ENCODE results near the gene GRM4. TPM values are rescaled to one million over a fixed set of nuclear protein-coding genes. Genes with fewer than 3 reads are reported as not detected.

The GRM4 gene
- total and polyA plus RNA-seq, 9 of the 15 experiments (the other 6 are each of a cell fraction or from before 2014, with no cell fraction given), result 0.18 TPM; not detected in 8

DNA sequence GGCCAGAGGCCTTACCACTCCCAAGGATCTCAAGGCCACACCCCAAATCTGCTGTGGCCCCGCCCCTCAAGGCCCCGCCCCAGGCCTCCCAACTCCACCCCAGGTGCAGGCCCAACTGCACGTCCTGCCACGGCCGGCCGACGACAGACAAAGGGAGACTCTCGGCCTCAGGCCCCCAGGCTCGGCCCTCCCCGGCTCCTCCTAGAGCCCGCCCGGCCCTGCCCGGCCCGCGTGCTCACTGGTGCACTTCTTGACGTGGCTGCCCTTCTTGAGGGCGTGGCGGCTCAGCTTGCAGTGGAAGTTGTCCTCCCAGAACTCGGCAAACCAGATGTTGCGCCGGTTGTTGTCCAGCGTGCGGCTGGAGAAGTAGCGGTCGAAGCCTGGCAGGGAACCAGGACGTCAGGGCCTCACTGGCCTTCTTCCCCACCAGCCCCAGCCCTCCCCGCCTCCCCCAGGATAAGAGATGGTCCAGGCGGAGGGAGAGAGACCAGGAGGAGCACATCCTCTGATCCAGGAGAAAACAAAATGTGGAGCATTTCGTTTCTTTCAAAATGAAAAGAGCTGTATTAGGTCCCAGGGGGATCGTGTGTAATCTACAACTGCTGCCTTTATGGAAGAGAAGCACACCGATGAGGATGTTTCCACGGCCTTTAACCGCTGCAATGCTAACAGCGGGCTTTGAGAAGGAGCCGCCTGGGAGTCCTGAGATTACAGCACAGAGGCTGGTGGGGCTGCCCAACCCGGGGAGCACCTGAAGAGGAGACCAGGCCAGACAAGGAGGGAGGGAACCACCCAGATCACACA, 89.4 kb downstream of the GRM4 start (continued):
- TF ChIP-seq, protein P1, sequence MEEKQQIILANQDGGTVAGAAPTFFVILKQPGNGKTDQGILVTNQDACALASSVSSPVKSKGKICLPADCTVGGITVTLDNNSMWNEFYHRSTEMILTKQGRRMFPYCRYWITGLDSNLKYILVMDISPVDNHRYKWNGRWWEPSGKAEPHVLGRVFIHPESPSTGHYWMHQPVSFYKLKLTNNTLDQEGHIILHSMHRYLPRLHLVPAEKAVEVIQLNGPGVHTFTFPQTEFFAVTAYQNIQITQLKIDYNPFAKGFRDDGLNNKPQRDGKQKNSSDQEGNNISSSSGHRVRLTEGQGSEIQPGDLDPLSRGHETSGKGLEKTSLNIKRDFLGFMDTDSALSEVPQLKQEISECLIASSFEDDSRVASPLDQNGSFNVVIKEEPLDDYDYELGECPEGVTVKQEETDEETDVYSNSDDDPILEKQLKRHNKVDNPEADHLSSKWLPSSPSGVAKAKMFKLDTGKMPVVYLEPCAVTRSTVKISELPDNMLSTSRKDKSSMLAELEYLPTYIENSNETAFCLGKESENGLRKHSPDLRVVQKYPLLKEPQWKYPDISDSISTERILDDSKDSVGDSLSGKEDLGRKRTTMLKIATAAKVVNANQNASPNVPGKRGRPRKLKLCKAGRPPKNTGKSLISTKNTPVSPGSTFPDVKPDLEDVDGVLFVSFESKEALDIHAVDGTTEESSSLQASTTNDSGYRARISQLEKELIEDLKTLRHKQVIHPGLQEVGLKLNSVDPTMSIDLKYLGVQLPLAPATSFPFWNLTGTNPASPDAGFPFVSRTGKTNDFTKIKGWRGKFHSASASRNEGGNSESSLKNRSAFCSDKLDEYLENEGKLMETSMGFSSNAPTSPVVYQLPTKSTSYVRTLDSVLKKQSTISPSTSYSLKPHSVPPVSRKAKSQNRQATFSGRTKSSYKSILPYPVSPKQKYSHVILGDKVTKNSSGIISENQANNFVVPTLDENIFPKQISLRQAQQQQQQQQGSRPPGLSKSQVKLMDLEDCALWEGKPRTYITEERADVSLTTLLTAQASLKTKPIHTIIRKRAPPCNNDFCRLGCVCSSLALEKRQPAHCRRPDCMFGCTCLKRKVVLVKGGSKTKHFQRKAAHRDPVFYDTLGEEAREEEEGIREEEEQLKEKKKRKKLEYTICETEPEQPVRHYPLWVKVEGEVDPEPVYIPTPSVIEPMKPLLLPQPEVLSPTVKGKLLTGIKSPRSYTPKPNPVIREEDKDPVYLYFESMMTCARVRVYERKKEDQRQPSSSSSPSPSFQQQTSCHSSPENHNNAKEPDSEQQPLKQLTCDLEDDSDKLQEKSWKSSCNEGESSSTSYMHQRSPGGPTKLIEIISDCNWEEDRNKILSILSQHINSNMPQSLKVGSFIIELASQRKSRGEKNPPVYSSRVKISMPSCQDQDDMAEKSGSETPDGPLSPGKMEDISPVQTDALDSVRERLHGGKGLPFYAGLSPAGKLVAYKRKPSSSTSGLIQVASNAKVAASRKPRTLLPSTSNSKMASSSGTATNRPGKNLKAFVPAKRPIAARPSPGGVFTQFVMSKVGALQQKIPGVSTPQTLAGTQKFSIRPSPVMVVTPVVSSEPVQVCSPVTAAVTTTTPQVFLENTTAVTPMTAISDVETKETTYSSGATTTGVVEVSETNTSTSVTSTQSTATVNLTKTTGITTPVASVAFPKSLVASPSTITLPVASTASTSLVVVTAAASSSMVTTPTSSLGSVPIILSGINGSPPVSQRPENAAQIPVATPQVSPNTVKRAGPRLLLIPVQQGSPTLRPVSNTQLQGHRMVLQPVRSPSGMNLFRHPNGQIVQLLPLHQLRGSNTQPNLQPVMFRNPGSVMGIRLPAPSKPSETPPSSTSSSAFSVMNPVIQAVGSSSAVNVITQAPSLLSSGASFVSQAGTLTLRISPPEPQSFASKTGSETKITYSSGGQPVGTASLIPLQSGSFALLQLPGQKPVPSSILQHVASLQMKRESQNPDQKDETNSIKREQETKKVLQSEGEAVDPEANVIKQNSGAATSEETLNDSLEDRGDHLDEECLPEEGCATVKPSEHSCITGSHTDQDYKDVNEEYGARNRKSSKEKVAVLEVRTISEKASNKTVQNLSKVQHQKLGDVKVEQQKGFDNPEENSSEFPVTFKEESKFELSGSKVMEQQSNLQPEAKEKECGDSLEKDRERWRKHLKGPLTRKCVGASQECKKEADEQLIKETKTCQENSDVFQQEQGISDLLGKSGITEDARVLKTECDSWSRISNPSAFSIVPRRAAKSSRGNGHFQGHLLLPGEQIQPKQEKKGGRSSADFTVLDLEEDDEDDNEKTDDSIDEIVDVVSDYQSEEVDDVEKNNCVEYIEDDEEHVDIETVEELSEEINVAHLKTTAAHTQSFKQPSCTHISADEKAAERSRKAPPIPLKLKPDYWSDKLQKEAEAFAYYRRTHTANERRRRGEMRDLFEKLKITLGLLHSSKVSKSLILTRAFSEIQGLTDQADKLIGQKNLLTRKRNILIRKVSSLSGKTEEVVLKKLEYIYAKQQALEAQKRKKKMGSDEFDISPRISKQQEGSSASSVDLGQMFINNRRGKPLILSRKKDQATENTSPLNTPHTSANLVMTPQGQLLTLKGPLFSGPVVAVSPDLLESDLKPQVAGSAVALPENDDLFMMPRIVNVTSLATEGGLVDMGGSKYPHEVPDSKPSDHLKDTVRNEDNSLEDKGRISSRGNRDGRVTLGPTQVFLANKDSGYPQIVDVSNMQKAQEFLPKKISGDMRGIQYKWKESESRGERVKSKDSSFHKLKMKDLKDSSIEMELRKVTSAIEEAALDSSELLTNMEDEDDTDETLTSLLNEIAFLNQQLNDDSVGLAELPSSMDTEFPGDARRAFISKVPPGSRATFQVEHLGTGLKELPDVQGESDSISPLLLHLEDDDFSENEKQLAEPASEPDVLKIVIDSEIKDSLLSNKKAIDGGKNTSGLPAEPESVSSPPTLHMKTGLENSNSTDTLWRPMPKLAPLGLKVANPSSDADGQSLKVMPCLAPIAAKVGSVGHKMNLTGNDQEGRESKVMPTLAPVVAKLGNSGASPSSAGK (IDR thresholded peaks at IDR 0.05), result peak; percentile 89
- TF ChIP-seq MYC (IDR thresholded peaks at IDR 0.05; ENCODE audit: low read depth, low read length), result peak; percentile 22; the same call in 1 of the 2 replicates
- no peak for TF ChIP-seq MYC (CRISPR knock-in tag; IDR thresholded peaks at IDR 0.05; ENCODE audit: borderline replicate concordance, low read depth)
- no peak for TF ChIP-seq ZNF253 (CRISPR knock-in tag; conservative IDR thresholded peaks at IDR 0.05)
- TF ChIP-seq CBFA2T2 (conservative IDR thresholded peaks at IDR 0.05), result no peak
- TF ChIP-seq, protein P2, sequence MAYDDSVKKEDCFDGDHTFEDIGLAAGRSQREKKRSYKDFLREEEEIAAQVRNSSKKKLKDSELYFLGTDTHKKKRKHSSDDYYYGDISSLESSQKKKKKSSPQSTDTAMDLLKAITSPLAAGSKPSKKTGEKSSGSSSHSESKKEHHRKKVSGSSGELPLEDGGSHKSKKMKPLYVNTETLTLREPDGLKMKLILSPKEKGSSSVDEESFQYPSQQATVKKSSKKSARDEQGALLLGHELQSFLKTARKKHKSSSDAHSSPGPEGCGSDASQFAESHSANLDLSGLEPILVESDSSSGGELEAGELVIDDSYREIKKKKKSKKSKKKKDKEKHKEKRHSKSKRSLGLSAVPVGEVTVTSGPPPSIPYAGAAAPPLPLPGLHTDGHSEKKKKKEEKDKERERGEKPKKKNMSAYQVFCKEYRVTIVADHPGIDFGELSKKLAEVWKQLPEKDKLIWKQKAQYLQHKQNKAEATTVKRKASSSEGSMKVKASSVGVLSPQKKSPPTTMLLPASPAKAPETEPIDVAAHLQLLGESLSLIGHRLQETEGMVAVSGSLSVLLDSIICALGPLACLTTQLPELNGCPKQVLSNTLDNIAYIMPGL (CRISPR knock-in tag; IDR thresholded peaks at IDR 0.05), result no peak
- TF ChIP-seq, protein P3, sequence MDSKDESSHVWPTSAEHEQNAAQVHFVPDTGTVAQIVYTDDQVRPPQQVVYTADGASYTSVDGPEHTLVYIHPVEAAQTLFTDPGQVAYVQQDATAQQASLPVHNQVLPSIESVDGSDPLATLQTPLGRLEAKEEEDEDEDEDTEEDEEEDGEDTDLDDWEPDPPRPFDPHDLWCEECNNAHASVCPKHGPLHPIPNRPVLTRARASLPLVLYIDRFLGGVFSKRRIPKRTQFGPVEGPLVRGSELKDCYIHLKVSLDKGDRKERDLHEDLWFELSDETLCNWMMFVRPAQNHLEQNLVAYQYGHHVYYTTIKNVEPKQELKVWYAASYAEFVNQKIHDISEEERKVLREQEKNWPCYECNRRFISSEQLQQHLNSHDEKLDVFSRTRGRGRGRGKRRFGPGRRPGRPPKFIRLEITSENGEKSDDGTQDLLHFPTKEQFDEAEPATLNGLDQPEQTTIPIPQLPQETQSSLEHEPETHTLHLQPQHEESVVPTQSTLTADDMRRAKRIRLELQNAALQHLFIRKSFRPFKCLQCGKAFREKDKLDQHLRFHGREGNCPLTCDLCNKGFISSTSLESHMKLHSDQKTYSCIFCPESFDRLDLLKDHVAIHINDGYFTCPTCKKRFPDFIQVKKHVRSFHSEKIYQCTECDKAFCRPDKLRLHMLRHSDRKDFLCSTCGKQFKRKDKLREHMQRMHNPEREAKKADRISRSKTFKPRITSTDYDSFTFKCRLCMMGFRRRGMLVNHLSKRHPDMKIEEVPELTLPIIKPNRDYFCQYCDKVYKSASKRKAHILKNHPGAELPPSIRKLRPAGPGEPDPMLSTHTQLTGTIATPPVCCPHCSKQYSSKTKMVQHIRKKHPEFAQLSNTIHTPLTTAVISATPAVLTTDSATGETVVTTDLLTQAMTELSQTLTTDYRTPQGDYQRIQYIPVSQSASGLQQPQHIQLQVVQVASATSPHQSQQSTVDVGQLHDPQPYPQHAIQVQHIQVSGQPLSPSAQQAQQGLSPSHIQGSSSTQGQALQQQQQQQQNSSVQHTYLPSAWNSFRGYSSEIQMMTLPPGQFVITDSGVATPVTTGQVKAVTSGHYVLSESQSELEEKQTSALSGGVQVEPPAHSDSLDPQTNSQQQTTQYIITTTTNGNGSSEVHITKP (IDR thresholded peaks at IDR 0.05; ENCODE audit: partially characterized antibody), result peak; percentile 57
